GM21390 (cell line): ENCODE measurements around the gene TAF11L7.
"Not testable (repeated sequence)": the region's sequence is repeated elsewhere in the genome, so short reads cannot be mapped to it uniquely, and the experiment has no call there.

Source experiments
- ATAC-seq: cut with Tn5 transposase; IDR thresholded peaks from one replicate; pipeline ENCODE4 v1.9.1; 2021; ENCODE audit not compliant: unreplicated experiment

TAF11L7 gene

GRCh38 chr5:17585658-17586057, at the start of gene TAF11L7:
TSS of gene TAF11L7 (minus strand) at chr5:17585758.
- ATAC-seq = not testable (repeated sequence)

GRCh38 chr5:17634160-17634559, 48.6 kb upstream of the TAF11L7 start, which contains the start of gene TAF11L14:
TSS of gene TAF11L14 (plus strand) at chr5:17634460.
- no peak for ATAC-seq

- not testable (repeated sequence) for ATAC-seq
Measured at GRCh38 chr5:17631788-17632187, 46.2 kb upstream of the TAF11L7 start, which contains the start of gene TAF11L13. TSS of gene TAF11L13 (plus strand) at chr5:17632088.

- ATAC-seq = no peak
Measured at GRCh38 chr5:17625686-17626085, 40.1 kb upstream of the TAF11L7 start.

- ATAC-seq = no peak
Measured at GRCh38 chr5:17620627-17621026, 35.1 kb upstream of the TAF11L7 start.

- ATAC-seq = no peak
Measured at GRCh38 chr5:17619354-17619753, 33.8 kb upstream of the TAF11L7 start.

- no peak for ATAC-seq
Measured at GRCh38 chr5:17614872-17615605, 29.5 kb upstream of the TAF11L7 start.

- not testable (repeated sequence) for ATAC-seq
Measured at GRCh38 chr5:17610092-17610491, 24.5 kb upstream of the TAF11L7 start, which contains the start of gene TAF11L12. TSS of gene TAF11L12 (plus strand) at chr5:17610392.

GRCh38 chr5:17607461-17607860, 21.9 kb upstream of the TAF11L7 start:
- not testable (repeated sequence) for ATAC-seq

- ATAC-seq = no peak
Measured at GRCh38 chr5:17604951-17605350, 19.4 kb upstream of the TAF11L7 start.

- not testable (repeated sequence) for ATAC-seq
Measured at GRCh38 chr5:17603880-17604279, 18.3 kb upstream of the TAF11L7 start, which contains the start of gene TAF11L11. TSS of gene TAF11L11 (plus strand) at chr5:17604183.

GRCh38 chr5:17597728-17598127, 12.2 kb upstream of the TAF11L7 start, which contains the start of gene TAF11L10:
TSS of gene TAF11L10 (minus strand) at chr5:17597828.
- ATAC-seq = not testable (repeated sequence)

- ATAC-seq = not testable (repeated sequence)
Measured at GRCh38 chr5:17594255-17594654, 8.7 kb upstream of the TAF11L7 start, which contains the start of gene TAF11L9. TSS of gene TAF11L9 (minus strand) at chr5:17594394.

- ATAC-seq = not testable (repeated sequence)
Measured at GRCh38 chr5:17590860-17591259, 5.3 kb upstream of the TAF11L7 start, which contains the start of gene TAF11L8. TSS of gene TAF11L8 (minus strand) at chr5:17590960.
